Breast epithelium (tissue), 4 donors: Measurements from ENCODE around the gene GRIN2C. TPM values are rescaled to one million over a fixed set of nuclear protein-coding genes. Genes with fewer than 3 reads are reported as not detected.
"Not testable (repeated sequence)": the region's sequence is repeated elsewhere in the genome, so short reads cannot be mapped to it uniquely, and the experiment has no call there.

Experiments
- DNase-seq, 2 donors: peaks; one replicate each; pipeline ENCODE4 v3.0.0-alpha.2; 2019; ENCODE audit warnings: low spot score in 2 of 2
- H3K27ac ChIP-seq, 2 donors: fragments of 200-600 bp; sonication (generic) in 1 of 2; one replicate each; pipeline ENCODE4 v1.5.1; 2016 to 2019; ENCODE audit warnings: mild to moderate bottlenecking in 1 of 2
- H3K27me3 ChIP-seq, 2 donors: fragments of 200-600 bp; sonication (generic) in 1 of 2; one replicate each; pipeline versions ENCODE4 v1.5.1 to v1.6.0; 2017 to 2019; ENCODE audit warnings: control low read depth in 1 of 2, mild to moderate bottlenecking in 1 of 2
- H3K36me3 ChIP-seq: fragments of 200-600 bp; one replicate; pipeline ENCODE4 v1.5.1; 2019
- H3K4me1 ChIP-seq, 2 donors: fragments of 200-600 bp; sonication (generic); one replicate each; pipeline ENCODE4 v1.5.1; 2016 to 2019; ENCODE audit warnings: control low read depth in 1 of 2
- H3K4me3 ChIP-seq, 3 donors: fragments of 200-600 bp; sonication (generic); 1 replicate in 2 of 3; 2 replicates in 1 of 3; pipeline ENCODE4 v1.5.1; 2016 to 2019; ENCODE audit warnings: mild to moderate bottlenecking in 3 of 3, moderate library complexity in 2 of 3
- H3K9me3 ChIP-seq, 2 donors: fragments of 200-600 bp; sonication (generic) in 1 of 2; one replicate each; pipeline ENCODE4 v1.5.1; 2016 to 2019; ENCODE audit warnings: control low read depth in 1 of 2
- CTCF ChIP-seq, 3 donors: fragments of 450-650 bp; IDR thresholded peaks; one replicate each; pipeline ENCODE4 v1.5.1; 2016 to 2017; ENCODE audit warnings: antibody characterized with exemption in 3 of 3, mild to moderate bottlenecking in 3 of 3, moderate library complexity in 3 of 3
- POLR2A ChIP-seq: fragments of 450-650 bp; IDR thresholded peaks from one replicate; pipeline ENCODE4 v1.6.1; 2016; ENCODE audit warnings: antibody characterized with exemption, mild to moderate bottlenecking, moderate library complexity
- POLR2AphosphoS5 ChIP-seq, 3 donors: sonication (generic); formaldehyde crosslinking; IDR thresholded peaks; one replicate each; pipeline ENCODE4 v1.6.1; 2017; ENCODE audit warnings: antibody characterized with exemption in 3 of 3
- intact Hi-C: fragments of 100-400 bp; cut with DNase I; formaldehyde crosslinking; loops from one replicate; pipeline ENCODE4 v1.15.1; 2023; ENCODE audit warnings: low total_unique reads
- total RNA-seq, 3 donors: library from RNA; depleted of rRNA; stranded (reverse); fragments of >200 nt; gene quantifications; one replicate each; pipeline ENCODE4 v1.1.0, GENCODE V29; 2016

Gene GRIN2C
- total RNA-seq, 3 donors from 2014 or later: 0.48 TPM; not detected in 2

GRCh38 chr17:74871356-74872076 is 11.8 kb upstream of the GRIN2C start:
- intact Hi-C loops: loop anchor here (2.0 kb wide), 1 partner anchor 123 kb away; the partner anchor contains the start of gene NHERF1
- TF ChIP-seq POLR2A: no peak
- TF ChIP-seq POLR2AphosphoS5 (IDR thresholded peaks at IDR 0.05): no peak
- TF ChIP-seq CTCF (IDR thresholded peaks at IDR 0.05): no peak
- no peak overlapping the region for H3K27ac ChIP-seq
- peaks cover 0 to 5% of the 10 kb centered on the region in 2 donors for H3K4me1 ChIP-seq
- no peaks in the 10 kb centered on the region for H3K36me3 ChIP-seq
- H3K9me3 ChIP-seq: no peaks in the 10 kb centered on the region
- DNase-seq: no peak
- H3K27me3 ChIP-seq: no peaks in the 10 kb centered on the region
- H3K4me3 ChIP-seq: peak overlapping the region in 2 of 3 donors; percentile 64 to 79

- DNase-seq: no peak
- Histone ChIP-seq H3K9me3 (no peaks in the 10 kb centered on the region), H3K27me3 (no peaks in the 10 kb centered on the region), H3K27ac (no peak overlapping the region), H3K4me1 (peaks cover 0 to 5% of the 10 kb centered on the region in 2 donors), H3K4me3 (no peak overlapping the region), H3K36me3 (no peaks in the 10 kb centered on the region)
- TF ChIP-seq POLR2A: no peak
- TF ChIP-seq CTCF (IDR thresholded peaks at IDR 0.05): no peak
- TF ChIP-seq POLR2AphosphoS5 (IDR thresholded peaks at IDR 0.05): no peak
- intact Hi-C loops: loop anchor here (2.0 kb wide), 1 partner anchor 122 kb away; the partner anchor contains the start of gene NHERF1
Measured at GRCh38 chr17:74870512-74870911, 10.8 kb upstream of the GRIN2C start.

GRCh38 chr17:74870028-74870427 is 10.3 kb upstream of the GRIN2C start:
- H3K27me3 ChIP-seq, H3K9me3 ChIP-seq, H3K27ac ChIP-seq, H3K4me1 ChIP-seq, DNase-seq, H3K4me3 ChIP-seq, H3K36me3 ChIP-seq: not testable (repeated sequence)
- intact Hi-C loops: loop anchor here (2.0 kb wide), 1 partner anchor 121 kb away; the partner anchor contains the start of gene NHERF1

- H3K27me3 ChIP-seq: no peaks in the 10 kb centered on the region
- intact Hi-C loops: loop anchor here (10.0 kb wide), 1 partner anchor 74 kb away; no protein-coding TSS in a partner anchor
- H3K27ac ChIP-seq: no peak overlapping the region
- peaks cover 0 to 5% of the 10 kb centered on the region in 2 donors for H3K4me1 ChIP-seq
- no peak for TF ChIP-seq POLR2A
- no peak for TF ChIP-seq CTCF (IDR thresholded peaks at IDR 0.05)
- no peak for TF ChIP-seq POLR2AphosphoS5 (IDR thresholded peaks at IDR 0.05)
- H3K9me3 ChIP-seq: no peaks in the 10 kb centered on the region
- no peak for DNase-seq
- H3K4me3 ChIP-seq: no peak overlapping the region
- no peaks in the 10 kb centered on the region for H3K36me3 ChIP-seq
Measured at GRCh38 chr17:74868908-74869255, 9.2 kb upstream of the GRIN2C start.

- intact Hi-C loops: loop anchor here (10.0 kb wide), 1 partner anchor 74 kb away; no protein-coding TSS in a partner anchor
- Histone ChIP-seq H3K9me3 (no peaks in the 10 kb centered on the region), H3K27me3 (no peaks in the 10 kb centered on the region), H3K27ac (no peak overlapping the region), H3K36me3 (no peaks in the 10 kb centered on the region), H3K4me1 (peaks cover 0 to 5% of the 10 kb centered on the region in 2 donors), H3K4me3 (no peak overlapping the region)
- TF ChIP-seq POLR2A: no peak
- no peak for TF ChIP-seq POLR2AphosphoS5 (IDR thresholded peaks at IDR 0.05)
- TF ChIP-seq CTCF (IDR thresholded peaks at IDR 0.05): no peak
- DNase-seq: no peak
Measured at GRCh38 chr17:74868251-74868907, 8.7 kb upstream of the GRIN2C start.
